Measurements from ENCODE around the gene SMPD4.
"Not testable (repeated sequence)": the region's sequence is repeated elsewhere in the genome, so short reads cannot be mapped to it uniquely, and the experiment has no call there.

SMPD4 gene

GRCh38 chr2:130141002-130141401, 40.4 kb downstream of the SMPD4 start:
- not testable (repeated sequence) for DNase-seq (ENCODE audit: low spot score)

GRCh38 chr2:130140516-130140915, 40.9 kb downstream of the SMPD4 start:
- not testable (repeated sequence) for DNase-seq (ENCODE audit: low spot score)

GRCh38 chr2:130139331-130140280, 41.8 kb downstream of the SMPD4 start:
- DNase-seq (ENCODE audit: low spot score): not testable (repeated sequence)

- not testable (repeated sequence) for DNase-seq (ENCODE audit: low spot score)
Observed at GRCh38 chr2:130138841-130139251, 42.6 kb downstream of the SMPD4 start.

GRCh38 chr2:130138326-130138725, 43.1 kb downstream of the SMPD4 start:
- not testable (repeated sequence) for DNase-seq (ENCODE audit: low spot score)

GRCh38 chr2:130137118-130137517, 44.3 kb downstream of the SMPD4 start:
- not testable (repeated sequence) for DNase-seq (ENCODE audit: low spot score)

- not testable (repeated sequence) for DNase-seq (ENCODE audit: low spot score)
Observed at GRCh38 chr2:130136546-130136945, 44.9 kb downstream of the SMPD4 start.

GRCh38 chr2:130135692-130136541, 45.5 kb downstream of the SMPD4 start:
- no peak for DNase-seq (ENCODE audit: low spot score)

- DNase-seq (ENCODE audit: low spot score): not testable (repeated sequence)
Observed at GRCh38 chr2:130129120-130129829, 52.1 kb downstream of the SMPD4 start, which contains the start of gene POTEF. POTEF (minus strand) TSS chr2:130129222; CDS start chr2:130120515, 8,707 bp downstream.

- DNase-seq (ENCODE audit: low spot score): not testable (repeated sequence)
Observed at GRCh38 chr2:130128464-130128863, 52.9 kb downstream of the SMPD4 start.

- not testable (repeated sequence) for DNase-seq (ENCODE audit: low spot score)
Observed at GRCh38 chr2:130127726-130128125, 53.7 kb downstream of the SMPD4 start.

- DNase-seq (ENCODE audit: low spot score): not testable (repeated sequence)
Observed at GRCh38 chr2:130120924-130121323, 60.5 kb downstream of the SMPD4 start.

- DNase-seq (ENCODE audit: low spot score): not testable (repeated sequence)
Observed at GRCh38 chr2:130102597-130103363, 78.6 kb downstream of the SMPD4 start.
